Tibial nerve (tissue), 4 donors: ENCODE measurements around the gene PROK2. TPM values are rescaled to one million over a fixed set of nuclear protein-coding genes. Genes with fewer than 3 reads are reported as not detected.

Experiments
- DNase-seq, 2 donors: peaks; one replicate each; pipeline ENCODE4 v3.0.0-alpha.2; 2019; ENCODE audit warnings: low spot score in 2 of 2
- H3K27ac ChIP-seq, 4 donors: fragments of 200-600 bp; sonication (generic) in 3 of 4; one replicate each; pipeline ENCODE4 v1.5.1; 2017 to 2019; ENCODE audit warnings: mild to moderate bottlenecking in 1 of 4
- H3K27me3 ChIP-seq, 2 donors: fragments of 200-600 bp; sonication (generic) in 1 of 2; one replicate each; pipeline versions ENCODE4 v1.5.1 to v1.6.0; 2017 to 2019
- H3K36me3 ChIP-seq, 3 donors: fragments of 200-600 bp; sonication (generic); one replicate each; pipeline ENCODE4 v1.5.1; 2018 to 2019
- H3K4me1 ChIP-seq, 4 donors: fragments of 200-600 bp; sonication (generic) in 3 of 4; one replicate each; pipeline ENCODE4 v1.5.1; 2017 to 2019
- H3K4me3 ChIP-seq, 4 donors: fragments of 200-600 bp; sonication (generic) in 3 of 4; one replicate each; pipeline ENCODE4 v1.5.1; 2017 to 2019; ENCODE audit warnings: mild to moderate bottlenecking in 1 of 4, moderate library complexity in 1 of 4
- H3K9me3 ChIP-seq, 4 donors: fragments of 200-600 bp; sonication (generic) in 3 of 4; one replicate each; pipeline ENCODE4 v1.5.1; 2017 to 2019
- CTCF ChIP-seq, 5 experiments: fragments of 200-600 bp in 3 of 5; fragments of 450-650 bp in 2 of 5; sonication (generic) in 3 of 5; IDR thresholded peaks; one replicate each; pipeline ENCODE4 v1.5.1; 2016 to 2019; ENCODE audit warnings: antibody characterized with exemption in 5 of 5, mild to moderate bottlenecking in 3 of 5, moderate library complexity in 2 of 5
- EP300 ChIP-seq, 2 donors: sonication (generic); formaldehyde crosslinking; IDR thresholded peaks; one replicate each; pipeline ENCODE4 v1.6.1; 2017; ENCODE audit warnings: antibody characterized with exemption in 2 of 2, mild to moderate bottlenecking in 1 of 2
- POLR2A ChIP-seq, 2 donors: fragments of 450-650 bp; IDR thresholded peaks; one replicate each; pipeline ENCODE4 v1.6.1; 2017; ENCODE audit warnings: antibody characterized with exemption in 2 of 2, mild to moderate bottlenecking in 2 of 2, moderate library complexity in 2 of 2
- WGBS, 2 donors: methylation state at CpG; one replicate each; pipeline ENCODE4 v1.1.5; 2018; 5-methylcytosine and 5-hydroxymethylcytosine counted together
- total RNA-seq, 4 donors: library from RNA; depleted of rRNA; stranded (reverse); fragments of >200 nt; gene quantifications; one replicate each; pipeline ENCODE4 v1.1.0, GENCODE V29; 2016

PROK2 gene
- total RNA-seq, 4 donors from 2014 or later = 0.21 TPM; not detected in 3

- 90% methylated on average over 6 of the region's 6 CpGs for WGBS, 2 donors
Measured at GRCh38 chr3:71809321-71810026, 24.5 kb upstream of the PROK2 start.

GRCh38 chr3:71806736-71807135 lies 21.8 kb upstream of the PROK2 start:
- 87 to 88% methylated on average over 3 of the region's 3 CpGs for WGBS, 2 donors
- no peak for DNase-seq
- TF ChIP-seq EP300 (IDR thresholded peaks at IDR 0.05) (no peak), POLR2A (IDR thresholded peaks at IDR 0.05) (no peak), CTCF (IDR thresholded peaks at IDR 0.05) (no peak)

More at GRCh38 chr3:71809321-71810026, 24.5 kb upstream of the PROK2 start:
- Histone ChIP-seq H3K36me3 (no peaks in the 10 kb centered on the region), H3K4me1 (no peaks in the 10 kb centered on the region), H3K27me3 (no peaks in the 10 kb centered on the region), H3K9me3 (no peaks in the 10 kb centered on the region), H3K4me3 (no peak overlapping the region), H3K27ac (no peak overlapping the region)
- TF ChIP-seq POLR2A (IDR thresholded peaks at IDR 0.05) (no peak), EP300 (IDR thresholded peaks at IDR 0.05) (no peak), CTCF (IDR thresholded peaks at IDR 0.05) (no peak)
- DNase-seq = no peak

GRCh38 chr3:71805691-71806090 lies 20.7 kb upstream of the PROK2 start:
- no peaks in the 10 kb centered on the region for H3K9me3 ChIP-seq
- H3K27me3 ChIP-seq = peaks cover 0 to 10% of the 10 kb centered on the region in 2 donors
- H3K4me3 ChIP-seq = no peak overlapping the region
- no peak for DNase-seq
- no peak overlapping the region for H3K27ac ChIP-seq
- 84 to 86% methylated on average over 2 of the region's 2 CpGs for WGBS, 2 donors
- no peaks in the 10 kb centered on the region for H3K4me1 ChIP-seq
- no peaks in the 10 kb centered on the region for H3K36me3 ChIP-seq
- TF ChIP-seq POLR2A (IDR thresholded peaks at IDR 0.05) = no peak
- TF ChIP-seq CTCF (IDR thresholded peaks at IDR 0.05) = no peak
- no peak for TF ChIP-seq EP300 (IDR thresholded peaks at IDR 0.05)

More at GRCh38 chr3:71806736-71807135, 21.8 kb upstream of the PROK2 start:
- Histone ChIP-seq H3K4me1 (no peaks in the 10 kb centered on the region), H3K4me3 (no peak overlapping the region), H3K27ac (no peak overlapping the region), H3K9me3 (no peaks in the 10 kb centered on the region), H3K27me3 (peaks cover 0 to 10% of the 10 kb centered on the region in 2 donors), H3K36me3 (no peaks in the 10 kb centered on the region)

- no peak for TF ChIP-seq CTCF (IDR thresholded peaks at IDR 0.05)
- no peak for TF ChIP-seq POLR2A (IDR thresholded peaks at IDR 0.05)
- no peak for TF ChIP-seq EP300 (IDR thresholded peaks at IDR 0.05)
- peaks cover 0 to 10% of the 10 kb centered on the region in 2 donors for H3K27me3 ChIP-seq
- H3K27ac ChIP-seq = no peak overlapping the region
- H3K9me3 ChIP-seq = no peaks in the 10 kb centered on the region
- H3K36me3 ChIP-seq = no peaks in the 10 kb centered on the region
- no peak for DNase-seq
- no peaks in the 10 kb centered on the region for H3K4me1 ChIP-seq
- no peak overlapping the region for H3K4me3 ChIP-seq
- WGBS, 2 donors = 85 to 96% methylated on average over 3 of the region's 3 CpGs
Measured at GRCh38 chr3:71805199-71805598, 20.3 kb upstream of the PROK2 start.

GRCh38 chr3:71803248-71803647 lies 18.3 kb upstream of the PROK2 start:
- 84 to 85% methylated on average over 3 of the region's 3 CpGs for WGBS, 2 donors
- no peak overlapping the region for H3K4me3 ChIP-seq
- no peaks in the 10 kb centered on the region for H3K4me1 ChIP-seq
- TF ChIP-seq POLR2A (IDR thresholded peaks at IDR 0.05) (no peak), CTCF (IDR thresholded peaks at IDR 0.05) (no peak), EP300 (IDR thresholded peaks at IDR 0.05) (no peak)
- H3K9me3 ChIP-seq = no peaks in the 10 kb centered on the region
- H3K27ac ChIP-seq = no peak overlapping the region
- H3K36me3 ChIP-seq = no peaks in the 10 kb centered on the region
- H3K27me3 ChIP-seq = peaks cover 0 to 19% of the 10 kb centered on the region in 2 donors
- no peak for DNase-seq
